HL-60 (cell line): ENCODE data around the gene CDC6.

Source experiments
- GABPA ChIP-seq: IDR thresholded peaks from 2 replicates; pipeline ENCODE4 v1.6.1; 2012; ENCODE audit warnings: low read depth
- POLR2AphosphoS5 ChIP-seq: IDR thresholded peaks from 2 replicates; pipeline ENCODE4 v1.6.1; 2012; ENCODE audit warnings: low read depth
- SPI1 ChIP-seq: IDR thresholded peaks from 2 replicates; pipeline ENCODE4 v1.6.1; 2012; ENCODE audit warnings: low read depth, mild to moderate bottlenecking, borderline replicate concordance
- TF ChIP-seq, protein P1 (sequence below): IDR thresholded peaks from 2 replicates; pipeline ENCODE4 v1.6.1; 2012; ENCODE audit warnings: low read depth; ENCODE audit not compliant: insufficient replicate concordance
- TF ChIP-seq, protein P2 (sequence below): IDR thresholded peaks from one replicate; pipeline ENCODE4 v1.5.1; 2011; ENCODE audit warnings: low read length, control low read depth, inconsistent platforms; ENCODE audit not compliant: insufficient read depth

DNA sequence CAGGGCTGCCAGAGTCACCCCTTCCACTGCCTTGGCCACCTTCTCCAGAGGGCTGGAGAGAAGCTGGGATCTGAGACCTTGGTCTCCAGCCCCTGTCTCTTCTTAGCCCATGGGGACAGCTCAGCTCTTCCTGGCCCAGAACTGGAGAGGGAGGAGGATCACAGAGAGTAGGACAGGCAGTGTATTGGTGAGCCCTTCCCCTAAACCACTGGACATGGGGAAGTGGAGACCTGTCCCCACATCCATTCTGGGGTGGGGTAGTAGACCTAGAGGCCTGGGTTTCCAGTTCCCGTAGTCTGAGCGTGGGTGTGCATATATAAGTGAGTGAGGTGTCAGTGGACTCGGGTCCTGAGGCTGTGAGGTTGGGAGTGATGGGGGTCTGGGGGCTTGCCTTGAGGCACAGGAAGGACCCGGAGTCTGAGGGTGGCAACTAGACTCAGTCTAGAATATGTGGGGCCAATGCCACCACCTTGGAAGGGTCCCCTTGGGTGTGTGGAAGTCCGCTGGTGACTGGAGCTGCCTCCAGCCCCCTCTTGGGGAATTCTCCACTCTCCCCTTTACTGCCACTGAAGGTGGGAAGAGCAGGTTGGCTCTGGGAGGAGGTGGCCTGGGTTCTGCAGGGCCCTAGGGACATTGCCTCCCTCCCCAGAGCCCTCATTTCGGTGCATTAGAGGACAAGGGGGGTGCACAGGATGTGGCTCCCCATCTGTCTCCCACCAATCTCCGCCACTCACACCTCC is 56.9 kb downstream of the CDC6 start:
- TF ChIP-seq, protein P1, sequence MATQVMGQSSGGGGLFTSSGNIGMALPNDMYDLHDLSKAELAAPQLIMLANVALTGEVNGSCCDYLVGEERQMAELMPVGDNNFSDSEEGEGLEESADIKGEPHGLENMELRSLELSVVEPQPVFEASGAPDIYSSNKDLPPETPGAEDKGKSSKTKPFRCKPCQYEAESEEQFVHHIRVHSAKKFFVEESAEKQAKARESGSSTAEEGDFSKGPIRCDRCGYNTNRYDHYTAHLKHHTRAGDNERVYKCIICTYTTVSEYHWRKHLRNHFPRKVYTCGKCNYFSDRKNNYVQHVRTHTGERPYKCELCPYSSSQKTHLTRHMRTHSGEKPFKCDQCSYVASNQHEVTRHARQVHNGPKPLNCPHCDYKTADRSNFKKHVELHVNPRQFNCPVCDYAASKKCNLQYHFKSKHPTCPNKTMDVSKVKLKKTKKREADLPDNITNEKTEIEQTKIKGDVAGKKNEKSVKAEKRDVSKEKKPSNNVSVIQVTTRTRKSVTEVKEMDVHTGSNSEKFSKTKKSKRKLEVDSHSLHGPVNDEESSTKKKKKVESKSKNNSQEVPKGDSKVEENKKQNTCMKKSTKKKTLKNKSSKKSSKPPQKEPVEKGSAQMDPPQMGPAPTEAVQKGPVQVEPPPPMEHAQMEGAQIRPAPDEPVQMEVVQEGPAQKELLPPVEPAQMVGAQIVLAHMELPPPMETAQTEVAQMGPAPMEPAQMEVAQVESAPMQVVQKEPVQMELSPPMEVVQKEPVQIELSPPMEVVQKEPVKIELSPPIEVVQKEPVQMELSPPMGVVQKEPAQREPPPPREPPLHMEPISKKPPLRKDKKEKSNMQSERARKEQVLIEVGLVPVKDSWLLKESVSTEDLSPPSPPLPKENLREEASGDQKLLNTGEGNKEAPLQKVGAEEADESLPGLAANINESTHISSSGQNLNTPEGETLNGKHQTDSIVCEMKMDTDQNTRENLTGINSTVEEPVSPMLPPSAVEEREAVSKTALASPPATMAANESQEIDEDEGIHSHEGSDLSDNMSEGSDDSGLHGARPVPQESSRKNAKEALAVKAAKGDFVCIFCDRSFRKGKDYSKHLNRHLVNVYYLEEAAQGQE, result no peak
- TF ChIP-seq, protein P2, sequence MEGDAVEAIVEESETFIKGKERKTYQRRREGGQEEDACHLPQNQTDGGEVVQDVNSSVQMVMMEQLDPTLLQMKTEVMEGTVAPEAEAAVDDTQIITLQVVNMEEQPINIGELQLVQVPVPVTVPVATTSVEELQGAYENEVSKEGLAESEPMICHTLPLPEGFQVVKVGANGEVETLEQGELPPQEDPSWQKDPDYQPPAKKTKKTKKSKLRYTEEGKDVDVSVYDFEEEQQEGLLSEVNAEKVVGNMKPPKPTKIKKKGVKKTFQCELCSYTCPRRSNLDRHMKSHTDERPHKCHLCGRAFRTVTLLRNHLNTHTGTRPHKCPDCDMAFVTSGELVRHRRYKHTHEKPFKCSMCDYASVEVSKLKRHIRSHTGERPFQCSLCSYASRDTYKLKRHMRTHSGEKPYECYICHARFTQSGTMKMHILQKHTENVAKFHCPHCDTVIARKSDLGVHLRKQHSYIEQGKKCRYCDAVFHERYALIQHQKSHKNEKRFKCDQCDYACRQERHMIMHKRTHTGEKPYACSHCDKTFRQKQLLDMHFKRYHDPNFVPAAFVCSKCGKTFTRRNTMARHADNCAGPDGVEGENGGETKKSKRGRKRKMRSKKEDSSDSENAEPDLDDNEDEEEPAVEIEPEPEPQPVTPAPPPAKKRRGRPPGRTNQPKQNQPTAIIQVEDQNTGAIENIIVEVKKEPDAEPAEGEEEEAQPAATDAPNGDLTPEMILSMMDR, result no peak
- no peak for TF ChIP-seq POLR2AphosphoS5
- no peak for TF ChIP-seq GABPA
- no peak; the same call in 1 of the 2 replicates for TF ChIP-seq SPI1
